ENCODE measurements around the gene RCSD1. TPM values are rescaled to one million over a fixed set of nuclear protein-coding genes. Genes with fewer than 3 reads are reported as not detected.

Gene RCSD1
- total and polyA plus RNA-seq, 10 of the 15 experiments (the other 5 are each of a cell fraction or from before 2014, with no cell fraction given), result 11.4 to 78.3 (median 71.6) TPM

- TF ChIP-seq BCLAF1 (IDR thresholded peaks at IDR 0.05) (no peak), GABPA (IDR thresholded peaks at IDR 0.05; ENCODE audit: low read depth) (0 out of 2 replicates have a peak, but pooled peaks have one; percentile 6), NFIC (IDR thresholded peaks at IDR 0.05; ENCODE audit: low read depth, low read length) (peak; percentile 22; the same call in 1 of the 2 replicates), E4F1 (IDR thresholded peaks at IDR 0.05; ENCODE audit: borderline replicate concordance, partially characterized antibody) (no peak), CREM (IDR thresholded peaks at IDR 0.05; ENCODE audit: low read depth) (no peak; the same call in 1 of the 2 replicates), NRF1 (conservative IDR thresholded peaks at IDR 0.05; ENCODE audit: low read depth, low read length) (no peak), BACH1 (IDR thresholded peaks at IDR 0.05; ENCODE audit: borderline replicate concordance) (no peak), MLLT1 (IDR thresholded peaks at IDR 0.05) (no peak), USF1 (IDR thresholded peaks at IDR 0.05; ENCODE audit: borderline replicate concordance, extremely low read length, insufficient read depth, low read depth, low read length) (no peak), SPI1 (IDR thresholded peaks at IDR 0.05; ENCODE audit: borderline replicate concordance, insufficient read depth, low read depth, low read length) (peak; percentile 71), RB1 (IDR thresholded peaks at IDR 0.05; ENCODE audit: borderline replicate concordance) (no peak), SUPT20H (IDR thresholded peaks at IDR 0.05; ENCODE audit: borderline replicate concordance, control insufficient read depth, low read depth, low read length) (no peak), RUNX3 (IDR thresholded peaks at IDR 0.05; ENCODE audit: low read length) (no peak; the same call in 1 of the 2 replicates), ETV6 (conservative IDR thresholded peaks at IDR 0.05 in 1 of 2, IDR thresholded peaks at IDR 0.05 in 1 of 2; ENCODE audit: borderline replicate concordance in 1 of 2, low read depth in 1 of 2) (no peak), IKZF2 (IDR thresholded peaks at IDR 0.05) (peak; percentile 71 to 72), EED (IDR thresholded peaks at IDR 0.05; ENCODE audit: low read depth) (no peak), HDGF (IDR thresholded peaks at IDR 0.05) (no peak)
- TF ChIP-seq, protein P1, sequence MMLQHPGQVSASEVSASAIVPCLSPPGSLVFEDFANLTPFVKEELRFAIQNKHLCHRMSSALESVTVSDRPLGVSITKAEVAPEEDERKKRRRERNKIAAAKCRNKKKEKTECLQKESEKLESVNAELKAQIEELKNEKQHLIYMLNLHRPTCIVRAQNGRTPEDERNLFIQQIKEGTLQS (IDR thresholded peaks at IDR 0.05; ENCODE audit: borderline replicate concordance, extremely low read depth, low read depth, low read length), result no peak
Measured at GRCh38 chr1:167617153-167618147, 12.6 kb upstream of the RCSD1 start (continued).

Measured in GM12878 (cell line).